Mesenchymal stem cell (in vitro differentiated cells and primary cell): Measurements from ENCODE around the gene USP11.
A peak's percentile ranks its signal among the peaks of the same experiment; 100 is the strongest.
"Not testable (repeated sequence)": the region's sequence is repeated elsewhere in the genome, so short reads cannot be mapped to it uniquely, and the experiment has no call there.

Experiments used
- DNase-seq: peaks from one replicate; pipeline ENCODE4 v3.0.0-alpha.2; 2013
- H2AFZ ChIP-seq: one replicate; pipeline ENCODE4 v1.6.1; 2013; ENCODE audit warnings: low read depth, mild to moderate bottlenecking, control low read depth, inconsistent platforms, low read length, moderate library complexity
- H2AK5ac ChIP-seq: 2 replicates; pipeline ENCODE4 v1.6.1; 2013; ENCODE audit warnings: low read length, moderate library complexity, mild to moderate bottlenecking, inconsistent platforms; ENCODE audit not compliant: severe bottlenecking
- H2BK120ac ChIP-seq: one replicate; pipeline ENCODE4 v1.6.1; 2013; ENCODE audit warnings: low read depth, mild to moderate bottlenecking, inconsistent platforms, low read length, moderate library complexity
- H2BK12ac ChIP-seq, 2 experiments: one replicate each; pipeline ENCODE4 v1.6.1; 2013; ENCODE audit warnings: inconsistent platforms in 2 of 2, low read length in 2 of 2, mild to moderate bottlenecking in 2 of 2, moderate library complexity in 2 of 2, control low read depth in 1 of 2
- H2BK15ac ChIP-seq: one replicate; pipeline ENCODE4 v1.6.1; 2013; ENCODE audit warnings: mild to moderate bottlenecking, low read depth, inconsistent platforms; ENCODE audit not compliant: poor library complexity, severe bottlenecking
- H2BK5ac ChIP-seq: 2 replicates; pipeline ENCODE4 v1.6.1; 2013; ENCODE audit warnings: low read depth, mild to moderate bottlenecking, low read length, control low read depth, inconsistent platforms; ENCODE audit not compliant: poor library complexity, severe bottlenecking
- H3K14ac ChIP-seq, 2 experiments: one replicate each; pipeline ENCODE4 v1.6.1; 2013; ENCODE audit warnings: inconsistent platforms in 2 of 2, low read length in 2 of 2, control low read depth in 1 of 2, mild to moderate bottlenecking in 1 of 2, moderate library complexity in 1 of 2
- H3K18ac ChIP-seq, 2 experiments: one replicate each; pipeline ENCODE4 v1.6.1; 2013; ENCODE audit warnings: inconsistent platforms in 2 of 2, low read length in 2 of 2, control low read depth in 1 of 2, low read depth in 1 of 2, mild to moderate bottlenecking in 1 of 2
- H3K23ac ChIP-seq, 2 experiments: one replicate each; pipeline ENCODE4 v1.6.1; 2013; ENCODE audit warnings: inconsistent platforms in 2 of 2, low read length in 2 of 2, mild to moderate bottlenecking in 2 of 2, moderate library complexity in 2 of 2, control low read depth in 1 of 2
- H3K27ac ChIP-seq: 2 replicates; pipeline ENCODE4 v1.5.1; 2013; ENCODE audit warnings: mild to moderate bottlenecking, moderate library complexity, low read length, control low read depth, inconsistent platforms; ENCODE audit not compliant: poor library complexity, severe bottlenecking
- H3K27me3 ChIP-seq, 2 experiments: 2 replicates each; pipeline versions ENCODE4 v1.6.1 to v1.7.0; 2013; ENCODE audit warnings: low read length in 2 of 2, mild to moderate bottlenecking in 2 of 2, moderate library complexity in 2 of 2, control low read depth in 1 of 2, inconsistent platforms in 1 of 2; ENCODE audit not compliant: control insufficient read depth in 1 of 2, insufficient read depth in 1 of 2
- H3K36me3 ChIP-seq, 2 experiments: 2 replicates each; pipeline versions ENCODE4 v1.6.1 to v1.7.0; 2013; ENCODE audit warnings: low read length in 2 of 2, control low read depth in 1 of 2, inconsistent platforms in 1 of 2, low read depth in 1 of 2, mild to moderate bottlenecking in 1 of 2; ENCODE audit not compliant: insufficient read depth in 2 of 2, control insufficient read depth in 1 of 2
- H3K4ac ChIP-seq, 2 experiments: one replicate each; pipeline ENCODE4 v1.6.1; 2013; ENCODE audit warnings: inconsistent platforms in 2 of 2, low read length in 2 of 2, mild to moderate bottlenecking in 2 of 2, moderate library complexity in 2 of 2, control low read depth in 1 of 2, low read depth in 1 of 2
- H3K4me1 ChIP-seq: 2 replicates; pipeline ENCODE4 v1.6.1; 2013; ENCODE audit warnings: low read depth, low read length, control low read depth; ENCODE audit not compliant: control insufficient read depth, insufficient read depth
- H3K4me2 ChIP-seq: 2 replicates; pipeline ENCODE4 v1.6.1; 2013; ENCODE audit warnings: low read length, mild to moderate bottlenecking, inconsistent platforms; ENCODE audit not compliant: poor library complexity, severe bottlenecking
- H3K4me3 ChIP-seq, 2 experiments: 2 replicates each; pipeline versions ENCODE4 v1.5.1 to v1.7.0; 2013; ENCODE audit warnings: low read length in 2 of 2, mild to moderate bottlenecking in 2 of 2, control low read depth in 1 of 2, low read depth in 1 of 2; ENCODE audit not compliant: insufficient read depth in 1 of 2
- H3K79me1 ChIP-seq: replicated peaks from 2 replicates; pipeline ENCODE4 v1.6.1; 2013; ENCODE audit warnings: mild to moderate bottlenecking, control low read depth, low read length, inconsistent platforms; ENCODE audit not compliant: poor library complexity, severe bottlenecking
- H3K9ac ChIP-seq: 2 replicates; pipeline ENCODE4 v1.7.0; 2013; ENCODE audit warnings: mild to moderate bottlenecking, low read length, moderate library complexity
- H3K9me3 ChIP-seq: 2 replicates; pipeline ENCODE4 v1.7.0; 2013; ENCODE audit warnings: mild to moderate bottlenecking, low read length; ENCODE audit not compliant: control insufficient read depth
- H4K8ac ChIP-seq: one replicate; pipeline ENCODE4 v1.6.1; 2013; ENCODE audit warnings: inconsistent platforms, mild to moderate bottlenecking, low read length, moderate library complexity
- H4K91ac ChIP-seq: one replicate; pipeline ENCODE4 v1.6.1; 2013; ENCODE audit warnings: mild to moderate bottlenecking, low read length, inconsistent platforms
- WGBS: methylation state at CpG from one replicate; pipeline ENCODE4 v1.1.7; 2013; ENCODE audit warnings: mixed read lengths; 5-methylcytosine and 5-hydroxymethylcytosine counted together

USP11 gene

GRCh38 chrX:47278691-47279090 is 45.9 kb downstream of the USP11 start:
- Histone ChIP-seq H3K27me3 (peaks cover 0 to 49% of the 10 kb centered on the region in 2 experiments), H4K8ac (no peak overlapping the region), H3K18ac (no peak overlapping the region), H3K4ac (no peak overlapping the region), H3K14ac (no peak overlapping the region), H4K91ac (no peak overlapping the region), H3K4me3 (no peak overlapping the region), H2AFZ (no peak overlapping the region), H3K4me2 (no peak overlapping the region), H2BK12ac (no peak overlapping the region), H3K36me3 (no peaks in the 10 kb centered on the region), H3K79me1 (no peaks in the 10 kb centered on the region), H2AK5ac (no peak overlapping the region), H3K9ac (no peak overlapping the region), H3K4me1 (no peaks in the 10 kb centered on the region), H2BK5ac (no peak overlapping the region), H3K9me3 (no peaks in the 10 kb centered on the region), H3K27ac (no peak overlapping the region), H3K23ac (no peak overlapping the region), H2BK15ac (no peak overlapping the region), H2BK120ac (no peak overlapping the region)
- no CpG with 5 or more reads among the region's 2 CpGs for WGBS
- no peak for DNase-seq

GRCh38 chrX:47283015-47283771 is 50.4 kb downstream of the USP11 start:
- Histone ChIP-seq H3K27me3 (peaks cover 0 to 43% of the 10 kb centered on the region in 2 experiments), H3K4me1 (no peaks in the 10 kb centered on the region), H2AFZ (no peak overlapping the region), H3K4me3 (no peak overlapping the region), H4K8ac (no peak overlapping the region), H2BK15ac (no peak overlapping the region), H3K4me2 (no peak overlapping the region), H3K23ac (no peak overlapping the region), H4K91ac (no peak overlapping the region), H3K27ac (no peak overlapping the region), H2BK5ac (no peak overlapping the region), H3K36me3 (no peaks in the 10 kb centered on the region), H3K9ac (peak overlapping the region; percentile 13), H3K9me3 (peaks cover 10% of the 10 kb centered on the region), H3K18ac (peak overlapping the region in 1 of 2 experiments; percentile 2), H2AK5ac (no peak overlapping the region), H3K4ac (no peak overlapping the region), H3K79me1 (no peaks in the 10 kb centered on the region), H3K14ac (no peak overlapping the region), H2BK12ac (no peak overlapping the region), H2BK120ac (no peak overlapping the region)
- 85% methylated on average over 17 of the region's 18 CpGs for WGBS
- DNase-seq = no peak

GRCh38 chrX:47284616-47285015 is 51.8 kb downstream of the USP11 start:
- 88% methylated on average over 4 of the region's 10 CpGs for WGBS
- H3K27ac ChIP-seq, H3K18ac ChIP-seq, H2BK5ac ChIP-seq, H3K9ac ChIP-seq, H3K4me3 ChIP-seq, H3K14ac ChIP-seq, H4K91ac ChIP-seq, H2AFZ ChIP-seq, H2AK5ac ChIP-seq, H3K23ac ChIP-seq, H2BK120ac ChIP-seq, H3K4ac ChIP-seq, H3K79me1 ChIP-seq, DNase-seq, H4K8ac ChIP-seq, H2BK15ac ChIP-seq, H2BK12ac ChIP-seq, H3K36me3 ChIP-seq, H3K4me2 ChIP-seq, H3K4me1 ChIP-seq: not testable (repeated sequence)
- Histone ChIP-seq H3K27me3 (peaks cover 0 to 52% of the 10 kb centered on the region in 2 experiments), H3K9me3 (peaks cover 17% of the 10 kb centered on the region)

- WGBS = 59% methylated on average over 6 of the region's 6 CpGs
- no peak overlapping the region for H3K18ac ChIP-seq
- H4K91ac ChIP-seq = no peak overlapping the region
- H3K9me3 ChIP-seq = peaks cover 17% of the 10 kb centered on the region
- DNase-seq = no peak
- H2AFZ ChIP-seq = no peak overlapping the region
- no peak overlapping the region for H3K14ac ChIP-seq
- peaks cover 0 to 63% of the 10 kb centered on the region in 2 experiments for H3K27me3 ChIP-seq
- H3K9ac ChIP-seq = no peak overlapping the region
- no peak overlapping the region for H4K8ac ChIP-seq
- no peaks in the 10 kb centered on the region for H3K36me3 ChIP-seq
- H2BK5ac ChIP-seq = no peak overlapping the region
- no peak overlapping the region for H3K4me3 ChIP-seq
- no peak overlapping the region for H3K27ac ChIP-seq
- no peak overlapping the region for H2BK120ac ChIP-seq
- no peaks in the 10 kb centered on the region for H3K4me1 ChIP-seq
- H3K4ac ChIP-seq = no peak overlapping the region
- no peak overlapping the region for H2BK12ac ChIP-seq
- no peak overlapping the region for H3K4me2 ChIP-seq
- no peak overlapping the region for H3K23ac ChIP-seq
- no peak overlapping the region for H2AK5ac ChIP-seq
- no peak overlapping the region for H2BK15ac ChIP-seq
- H3K79me1 ChIP-seq = no peaks in the 10 kb centered on the region
These were observed 53.1 kb downstream of the USP11 start for GRCh38 chrX:47285836-47286320.
